Measurements from ENCODE around the gene SLC17A7.

Gene SLC17A7

GRCh38 chr19:49403404-49404187 lies 37.7 kb downstream of the SLC17A7 start:
- FAIRE-seq: no peak

- FAIRE-seq: no peak
These were observed 41.3 kb downstream of the SLC17A7 start for GRCh38 chr19:49400029-49400428.

GRCh38 chr19:49398931-49399330 lies 42.4 kb downstream of the SLC17A7 start:
- FAIRE-seq: no peak

GRCh38 chr19:49398001-49398615 lies 43.2 kb downstream of the SLC17A7 start:
- no peak for FAIRE-seq

- FAIRE-seq: no peak
These were observed 44.4 kb downstream of the SLC17A7 start for GRCh38 chr19:49396738-49397505.

- FAIRE-seq: no peak
These were observed 45.5 kb downstream of the SLC17A7 start for GRCh38 chr19:49395581-49396407.

- no peak for FAIRE-seq
These were observed 47.4 kb downstream of the SLC17A7 start for GRCh38 chr19:49393881-49394280.

- peak; percentile 93 for FAIRE-seq
These were observed 49.5 kb downstream of the SLC17A7 start for GRCh38 chr19:49391581-49392399.

GRCh38 chr19:49390929-49391359 lies 50.4 kb downstream of the SLC17A7 start:
- no peak for FAIRE-seq

- FAIRE-seq: no peak
These were observed 51.0 kb downstream of the SLC17A7 start for GRCh38 chr19:49390131-49390928.

GRCh38 chr19:49389406-49389805 lies 51.9 kb downstream of the SLC17A7 start:
- FAIRE-seq: no peak

GRCh38 chr19:49387936-49388372 lies 53.4 kb downstream of the SLC17A7 start, which contains the start of gene KASH5:
Gene KASH5 (plus strand): TSS chr19:49388249. CDS start chr19:49390884, 2,635 bp downstream.
- FAIRE-seq: no peak

GRCh38 chr19:49383599-49383998 lies 57.7 kb downstream of the SLC17A7 start:
- no peak for FAIRE-seq

GRCh38 chr19:49382639-49383038 lies 58.7 kb downstream of the SLC17A7 start:
- no peak for FAIRE-seq

- FAIRE-seq: no peak
These were observed 60.9 kb downstream of the SLC17A7 start for GRCh38 chr19:49380391-49380790.
